ENCODE data around the gene HMCN2.

HMCN2 gene

DNA sequence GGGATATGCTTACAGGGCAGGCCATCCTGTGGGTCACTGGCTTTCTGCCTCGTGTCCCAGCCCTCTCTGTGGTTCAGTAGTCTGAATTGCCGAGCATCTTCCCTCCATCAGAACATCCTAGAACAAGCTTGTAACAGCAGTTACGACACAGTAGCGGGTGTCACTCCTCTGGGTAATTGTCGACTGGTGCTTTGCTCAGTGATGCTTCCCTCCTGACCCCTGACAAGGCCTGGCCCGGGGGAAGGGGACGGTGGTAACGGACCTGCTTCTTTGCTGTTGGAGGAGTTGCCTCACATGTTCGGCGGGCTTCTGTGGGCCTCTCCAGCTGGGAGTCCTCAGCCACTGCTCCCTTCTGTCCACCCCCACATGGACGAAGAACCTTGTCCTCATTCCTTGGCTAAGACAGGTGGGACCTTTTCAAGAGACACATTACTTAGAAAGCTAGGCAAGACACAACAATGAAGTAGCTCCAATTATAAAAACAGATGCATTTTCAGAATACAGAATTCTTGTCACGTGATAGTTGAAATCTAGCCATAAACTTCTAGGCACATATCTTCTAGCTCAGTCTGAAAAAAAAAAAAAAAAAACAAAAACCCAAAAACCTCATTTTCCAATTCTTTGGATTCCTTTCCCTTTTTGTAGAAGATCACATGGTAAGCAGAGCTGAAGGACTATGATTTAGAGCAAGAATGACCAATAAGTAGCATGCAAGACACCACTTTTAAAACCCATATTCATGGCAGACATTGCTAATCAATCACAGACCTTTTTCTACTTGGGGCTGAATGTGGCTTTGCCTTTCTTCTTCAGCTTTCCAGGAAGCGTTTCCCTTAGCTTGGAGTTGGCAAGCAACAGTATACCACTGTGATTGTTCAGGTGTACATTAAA lies 25.0 kb downstream of the HMCN2 start:
- DNase-seq, result no peak

GRCh38 chr9:130291474-130291873 lies 25.9 kb downstream of the HMCN2 start:
- DNase-seq, result no peak

DNA sequence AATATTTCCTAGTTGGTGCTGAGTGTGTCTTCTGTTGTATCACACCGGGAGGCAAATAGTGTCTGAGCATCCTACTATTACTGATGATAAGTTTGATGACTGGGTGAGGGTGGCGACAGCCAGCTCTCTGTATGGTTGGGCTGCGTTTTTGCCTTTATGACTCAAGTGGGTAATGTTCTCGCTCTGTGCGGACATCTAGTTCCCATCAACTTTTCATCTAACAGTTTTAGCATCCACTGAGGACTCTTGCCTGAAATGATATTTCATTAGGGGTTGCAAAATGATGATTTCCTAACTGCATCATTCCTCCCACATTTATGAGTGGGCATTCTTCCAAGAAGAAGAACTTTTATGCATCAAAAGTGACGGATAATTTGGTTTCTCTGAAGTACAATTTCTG lies 26.5 kb downstream of the HMCN2 start:
- DNase-seq, result no peak

- DNase-seq, result no peak
Measured at GRCh38 chr9:130294664-130295063, 29.1 kb downstream of the HMCN2 start.

DNA sequence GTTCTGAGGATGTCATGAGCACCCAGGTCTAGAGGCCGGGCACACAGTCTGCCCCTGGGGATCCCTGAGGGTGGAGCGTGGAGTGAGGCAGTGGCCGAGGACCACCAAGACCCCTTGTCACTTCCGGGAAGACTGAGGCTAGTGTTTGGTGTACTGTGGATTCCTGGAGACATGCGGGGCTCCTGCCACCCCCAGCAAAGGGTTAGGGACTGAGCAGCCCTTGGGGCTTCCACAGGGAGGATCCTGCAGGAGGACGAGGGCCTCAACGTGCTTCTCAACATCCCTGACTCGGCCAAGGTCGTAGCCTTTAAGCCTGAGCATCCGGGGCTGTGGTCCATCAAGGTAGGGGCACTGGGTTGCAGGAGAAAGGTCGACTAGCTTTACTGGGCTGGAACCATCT lies 29.9 kb downstream of the HMCN2 start:
- no peak for DNase-seq

DNA sequence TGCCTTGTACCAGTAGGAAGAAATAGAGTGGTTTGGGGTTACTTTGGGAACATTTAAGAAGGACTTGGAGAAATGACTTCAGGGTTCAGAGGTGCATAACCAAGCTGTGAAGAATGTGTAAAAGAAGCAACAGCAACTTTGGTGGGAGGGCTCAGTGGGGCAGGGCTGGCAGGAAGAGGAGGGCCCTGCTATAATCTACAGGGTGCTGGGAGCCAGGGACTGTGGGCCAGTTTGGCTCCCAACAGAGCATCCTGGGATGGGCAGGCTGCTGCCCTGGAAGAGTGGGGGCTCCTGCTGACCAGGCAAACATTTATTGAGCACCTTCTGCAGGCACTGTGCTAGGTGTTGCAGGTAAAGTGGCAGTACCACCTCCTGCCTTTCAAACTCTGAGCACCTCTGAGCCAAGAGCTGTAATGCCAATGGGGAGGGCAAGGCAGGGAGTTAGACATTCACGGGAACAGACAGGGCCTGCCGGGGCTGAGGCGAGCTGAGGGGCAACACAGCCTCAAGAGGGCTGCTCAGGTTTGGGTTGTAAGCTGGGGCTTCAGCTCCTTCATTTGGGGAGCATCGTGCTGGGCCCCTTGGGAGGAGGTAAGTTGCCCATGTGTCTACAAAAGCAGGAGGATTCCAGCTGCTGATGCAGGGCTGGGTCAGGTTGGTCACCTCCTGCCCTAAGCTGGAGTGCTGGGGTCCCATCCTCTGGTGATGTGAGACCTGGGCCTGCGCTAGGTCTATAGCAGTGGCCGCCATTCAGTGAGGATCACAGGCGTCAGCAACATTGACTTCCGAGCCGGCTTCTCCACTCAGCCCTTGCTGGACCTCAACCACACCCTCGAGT lies 30.6 kb downstream of the HMCN2 start:
- DNase-seq, result no peak

- DNase-seq, result no peak
Measured at GRCh38 chr9:130296783-130297055, 31.2 kb downstream of the HMCN2 start.

GRCh38 chr9:130297371-130297770 lies 31.8 kb downstream of the HMCN2 start:
- DNase-seq, result no peak

GRCh38 chr9:130298662-130299279 lies 33.2 kb downstream of the HMCN2 start:
- no peak for DNase-seq

DNA sequence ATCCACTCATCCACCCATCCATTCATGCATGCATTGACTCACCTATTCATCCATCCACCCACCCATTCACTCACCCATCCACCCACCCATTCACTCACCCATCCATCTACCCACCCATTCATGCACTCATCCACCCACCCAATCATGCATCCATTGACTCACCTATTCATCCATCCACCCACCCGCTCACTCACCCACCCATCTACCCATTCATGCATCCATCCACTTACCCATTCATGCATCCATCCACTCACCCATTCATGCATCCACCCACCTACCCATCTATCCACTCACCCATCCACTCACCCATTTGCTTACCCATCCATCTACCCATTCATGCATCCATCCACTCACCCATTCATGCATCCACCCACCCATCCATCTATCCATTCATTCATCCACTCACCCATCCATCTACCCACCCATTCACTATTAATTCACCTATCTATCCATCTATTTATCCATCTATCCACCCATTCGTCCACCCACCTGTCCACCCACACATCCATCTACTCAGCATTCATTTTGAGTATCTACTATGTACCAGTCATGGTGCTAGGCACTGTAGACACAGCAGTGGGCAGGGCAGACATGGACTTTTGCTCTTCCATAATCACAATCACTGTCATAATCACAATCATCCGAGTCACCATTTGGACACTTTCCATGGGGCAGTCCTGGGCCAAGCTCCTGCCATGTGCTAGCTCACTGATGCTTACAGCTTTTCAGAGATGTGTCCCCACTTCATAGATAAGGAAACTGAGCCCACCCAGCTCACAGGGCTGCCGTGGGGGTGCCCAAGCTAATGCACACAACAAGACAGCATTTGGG lies 34.4 kb downstream of the HMCN2 start:
- no peak for DNase-seq

DNA sequence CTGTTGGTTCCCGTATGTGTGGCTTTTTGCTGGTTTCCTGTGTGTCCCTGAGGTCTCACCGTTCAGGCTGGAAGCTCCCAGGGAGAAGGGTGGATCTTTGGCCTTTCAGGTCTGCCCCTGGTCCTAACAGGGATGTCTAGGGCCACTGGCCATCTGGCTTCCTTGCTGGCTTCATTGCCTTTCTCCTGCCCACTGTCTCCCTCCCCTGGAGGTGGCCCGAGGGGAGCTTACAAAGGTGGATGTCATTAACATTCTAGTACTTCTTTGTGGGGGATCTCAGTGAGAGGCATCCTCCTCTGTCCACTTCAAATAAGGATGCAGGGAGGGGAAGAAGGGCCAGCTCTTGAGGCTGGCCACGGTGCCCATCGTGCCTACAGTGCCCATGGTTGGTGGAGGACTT lies 35.2 kb downstream of the HMCN2 start:
- DNase-seq, result no peak

- DNase-seq, result no peak
Measured at GRCh38 chr9:130301483-130302286, 36.1 kb downstream of the HMCN2 start.

DNA sequence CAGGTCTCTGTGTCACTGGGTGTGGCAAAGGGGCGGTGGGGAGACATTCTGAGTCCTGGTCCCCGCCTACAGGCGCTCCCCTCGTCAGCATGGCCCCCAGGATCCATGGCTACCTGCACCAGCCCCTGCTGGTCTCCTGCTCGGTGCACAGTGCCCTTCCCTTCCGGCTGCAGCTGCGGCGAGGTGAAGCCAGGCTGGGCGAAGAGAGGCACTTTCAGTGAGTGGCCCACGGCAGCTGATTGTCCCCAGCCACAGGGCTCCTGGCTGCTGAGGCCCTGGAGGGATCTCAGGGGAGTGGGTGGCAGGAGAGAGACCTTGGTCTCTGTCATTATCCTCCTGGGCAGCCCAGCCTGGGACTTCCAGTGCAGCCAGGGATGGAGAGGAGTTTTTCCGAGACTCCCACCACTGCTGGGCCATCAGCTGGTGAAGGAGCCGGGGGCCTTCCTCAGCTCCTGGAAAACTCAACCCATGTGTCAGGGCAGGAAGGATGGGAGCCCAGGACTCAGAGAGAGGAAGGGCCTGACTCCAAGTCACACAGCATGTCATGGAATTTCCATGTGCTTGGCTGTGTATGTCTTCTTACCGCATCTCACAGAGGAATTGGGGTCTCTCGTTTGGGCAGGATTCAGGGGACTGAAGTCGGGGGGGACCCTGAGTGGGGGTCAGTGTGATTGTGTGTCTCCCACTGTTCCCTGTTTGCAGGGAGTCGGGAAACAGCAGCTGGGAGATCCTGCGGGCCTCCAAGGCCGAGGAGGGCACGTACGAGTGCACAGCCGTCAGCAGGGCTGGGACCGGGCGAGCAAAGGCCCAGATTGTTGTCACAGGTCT lies 37.4 kb downstream of the HMCN2 start:
- no peak for DNase-seq

- DNase-seq, result no peak
Measured at GRCh38 chr9:130303613-130304055, 38.1 kb downstream of the HMCN2 start.

DNA sequence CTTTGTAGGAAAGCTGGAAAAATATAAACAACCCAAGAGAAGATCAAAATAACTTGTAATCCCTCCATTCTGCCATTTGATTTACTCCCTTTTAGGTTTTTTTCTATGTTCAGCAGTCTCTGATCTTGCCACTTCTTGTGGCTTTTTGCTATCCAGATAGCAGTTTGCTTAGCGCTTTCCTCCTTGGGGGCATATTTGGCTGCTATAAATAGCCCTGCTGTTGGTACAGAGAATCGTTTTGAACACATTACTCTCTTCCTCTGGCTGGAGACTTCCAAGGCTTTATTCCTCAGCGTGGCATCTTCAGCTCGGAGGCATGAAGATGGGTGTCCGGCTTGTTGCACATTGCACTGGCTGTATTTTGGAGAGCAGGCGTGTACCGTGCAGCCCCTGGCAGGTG lies 38.6 kb downstream of the HMCN2 start:
- DNase-seq, result no peak

DNA sequence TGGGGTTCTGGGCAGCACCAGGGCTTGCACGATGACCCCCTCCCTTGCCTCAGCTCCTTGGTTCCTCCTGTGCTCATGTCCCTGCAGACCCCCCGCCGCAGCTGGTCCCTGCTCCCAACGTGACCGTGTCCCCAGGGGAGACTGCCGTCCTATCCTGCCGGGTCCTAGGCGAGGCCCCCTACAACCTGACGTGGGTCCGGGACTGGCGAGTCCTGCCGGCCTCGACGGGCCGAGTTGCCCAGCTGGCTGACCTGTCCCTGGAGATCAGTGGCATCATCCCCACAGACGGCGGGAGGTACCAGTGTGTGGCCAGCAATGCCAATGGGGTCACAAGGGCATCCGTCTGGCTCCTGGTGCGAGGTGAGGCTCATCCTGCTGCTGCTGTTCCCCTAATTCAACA lies 39.1 kb downstream of the HMCN2 start:
- no peak for DNase-seq

DNA sequence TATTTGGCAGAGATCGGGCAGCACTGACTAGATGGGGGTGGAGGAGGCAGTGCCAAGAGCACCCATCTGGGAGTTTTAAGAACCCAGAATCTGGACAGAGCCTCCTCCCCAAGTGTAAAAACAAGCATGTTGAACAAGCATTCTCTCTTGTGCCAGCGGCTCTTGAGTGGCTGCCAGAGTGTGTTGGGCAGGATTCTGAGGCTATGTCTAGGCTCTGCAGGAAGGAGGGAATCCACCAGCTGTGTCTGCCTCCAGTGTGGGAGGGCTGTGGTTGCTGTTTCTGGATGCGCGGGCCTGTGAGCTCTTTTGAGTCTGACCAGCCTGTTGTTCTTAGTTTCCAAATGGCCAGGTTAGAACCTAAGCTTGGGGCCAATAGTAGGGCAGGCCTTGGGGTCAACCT lies 39.8 kb downstream of the HMCN2 start:
- DNase-seq, result no peak

DNA sequence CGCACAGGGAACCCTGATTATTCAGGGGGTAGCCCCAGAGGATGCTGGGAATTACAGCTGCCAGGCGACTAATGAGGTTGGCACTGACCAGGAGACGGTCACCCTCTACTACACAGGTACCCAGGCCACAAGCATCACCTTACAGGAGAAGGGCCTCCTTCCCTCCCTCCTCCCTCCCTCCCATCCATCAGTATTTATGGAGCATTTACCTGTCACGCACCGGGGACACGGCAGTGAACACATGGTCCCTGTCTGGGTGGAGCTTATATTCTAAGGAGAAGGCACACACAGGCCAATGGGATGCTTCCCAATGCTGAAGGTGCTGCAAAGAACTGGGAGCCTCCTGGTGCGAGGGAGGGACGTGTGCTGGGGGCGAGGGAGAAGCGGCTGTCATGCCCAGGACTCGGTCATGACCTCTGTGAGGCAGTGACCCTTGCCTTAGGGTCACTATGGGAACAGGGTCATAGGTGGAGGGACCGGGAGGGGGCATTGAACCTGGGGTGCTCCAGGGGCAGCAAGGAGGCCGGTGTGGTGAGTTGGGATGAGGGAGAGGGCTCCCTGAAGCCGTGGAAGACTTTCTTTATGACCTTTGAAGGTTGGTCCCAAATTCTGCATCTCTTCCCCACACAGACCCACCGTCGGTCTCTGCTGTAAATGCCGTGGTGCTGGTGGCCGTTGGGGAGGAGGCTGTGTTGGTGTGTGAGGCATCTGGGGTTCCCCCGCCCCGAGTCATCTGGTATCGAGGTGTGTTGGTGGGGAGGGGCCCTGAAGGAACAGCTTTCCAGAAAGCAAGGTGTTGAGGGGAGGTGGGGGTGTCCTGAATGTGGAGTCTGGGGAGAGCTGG lies 41.5 kb downstream of the HMCN2 start:
- DNase-seq, result no peak

DNA sequence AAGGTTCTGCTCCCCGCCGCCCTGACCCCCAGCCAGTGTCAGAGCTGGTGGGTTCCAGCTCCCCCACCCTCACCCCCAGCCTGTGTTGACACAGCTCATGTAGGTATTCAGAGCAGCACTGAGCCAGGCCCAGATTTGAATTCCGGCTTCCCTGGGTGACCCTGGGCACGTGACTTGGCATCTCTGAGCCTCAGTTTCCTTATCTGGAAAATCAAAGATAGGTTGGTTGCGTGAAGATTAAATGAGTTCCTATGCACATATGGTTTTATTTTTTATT lies 42.0 kb downstream of the HMCN2 start:
- DNase-seq, result no peak

- no peak for DNase-seq
Measured at GRCh38 chr9:130308081-130308571, 42.6 kb downstream of the HMCN2 start.

Measured in activated T-cell treated with anti-CD3 and anti-CD28 coated beads, Interleukin-2, amount 50 U/mL, for 48 hours (primary cell).